Hepatocyte (in vitro differentiated cells): ENCODE data around the gene TBR1.

ENCODE experiments used
- EZH2 ChIP-seq: fragments of 200-600 bp; sonication (generic); IDR thresholded peaks from 2 replicates; pipeline ENCODE4 v1.6.1; 2016; ENCODE audit warnings: antibody characterized with exemption, mild to moderate bottlenecking, borderline replicate concordance
- TF ChIP-seq, protein P1 (sequence below): fragments of 200-600 bp; sonication (generic); IDR thresholded peaks from 2 replicates; pipeline ENCODE4 v1.5.1; 2016; ENCODE audit warnings: antibody characterized with exemption, mild to moderate bottlenecking; ENCODE audit not compliant: poor library complexity

DNA sequence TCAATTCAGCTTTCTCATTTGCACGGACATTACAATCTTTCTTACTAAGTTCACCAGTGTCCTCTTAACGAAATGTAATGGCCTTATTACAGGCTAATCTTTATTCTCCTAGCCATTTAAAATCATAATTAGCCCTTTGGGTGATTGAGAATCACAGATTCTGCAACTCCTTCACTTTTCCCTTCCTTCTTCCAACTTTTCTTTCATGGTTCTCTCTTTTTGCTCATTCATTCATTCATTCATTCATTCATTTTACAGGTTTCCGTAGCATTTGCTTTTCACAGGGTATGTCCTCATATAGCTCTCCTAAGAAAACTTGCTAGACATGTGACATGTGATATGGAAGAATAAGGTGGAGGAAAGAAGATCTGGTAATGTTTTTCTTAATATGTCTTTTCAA is 16.0 kb downstream of the TBR1 start:
- TF ChIP-seq, protein P1, sequence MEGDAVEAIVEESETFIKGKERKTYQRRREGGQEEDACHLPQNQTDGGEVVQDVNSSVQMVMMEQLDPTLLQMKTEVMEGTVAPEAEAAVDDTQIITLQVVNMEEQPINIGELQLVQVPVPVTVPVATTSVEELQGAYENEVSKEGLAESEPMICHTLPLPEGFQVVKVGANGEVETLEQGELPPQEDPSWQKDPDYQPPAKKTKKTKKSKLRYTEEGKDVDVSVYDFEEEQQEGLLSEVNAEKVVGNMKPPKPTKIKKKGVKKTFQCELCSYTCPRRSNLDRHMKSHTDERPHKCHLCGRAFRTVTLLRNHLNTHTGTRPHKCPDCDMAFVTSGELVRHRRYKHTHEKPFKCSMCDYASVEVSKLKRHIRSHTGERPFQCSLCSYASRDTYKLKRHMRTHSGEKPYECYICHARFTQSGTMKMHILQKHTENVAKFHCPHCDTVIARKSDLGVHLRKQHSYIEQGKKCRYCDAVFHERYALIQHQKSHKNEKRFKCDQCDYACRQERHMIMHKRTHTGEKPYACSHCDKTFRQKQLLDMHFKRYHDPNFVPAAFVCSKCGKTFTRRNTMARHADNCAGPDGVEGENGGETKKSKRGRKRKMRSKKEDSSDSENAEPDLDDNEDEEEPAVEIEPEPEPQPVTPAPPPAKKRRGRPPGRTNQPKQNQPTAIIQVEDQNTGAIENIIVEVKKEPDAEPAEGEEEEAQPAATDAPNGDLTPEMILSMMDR: no peak
- no peak for TF ChIP-seq EZH2
